H1 (cell line): Measurements from ENCODE around the gene CHAD.

Experiments
- BRCA1 ChIP-seq: IDR thresholded peaks from 2 replicates; pipeline ENCODE4 v1.6.1; 2012; ENCODE audit warnings: low read depth, low read length, improper control_type of control experiment
- EP300 ChIP-seq, 2 experiments: IDR thresholded peaks; 1 replicate in 1 of 2; 2 replicates in 1 of 2; pipeline ENCODE4 v1.6.1; 2011 to 2012; ENCODE audit warnings: low read depth in 2 of 2, low read length in 2 of 2, mild to moderate bottlenecking in 2 of 2, borderline replicate concordance in 1 of 2, inconsistent platforms in 1 of 2, moderate library complexity in 1 of 2
- HDAC6 ChIP-seq: IDR thresholded peaks from one replicate; pipeline ENCODE4 v1.7.1; 2012; ENCODE audit warnings: low read depth, mild to moderate bottlenecking, inconsistent platforms, low read length, moderate library complexity
- POLR2A ChIP-seq, 2 experiments: IDR thresholded peaks; 1 replicate in 1 of 2; 2 replicates in 1 of 2; pipeline ENCODE4 v1.6.1; 2011; ENCODE audit warnings: low read depth in 2 of 2, low read length in 2 of 2, mild to moderate bottlenecking in 2 of 2; ENCODE audit errors: control extremely low read depth in 1 of 2

DNA sequence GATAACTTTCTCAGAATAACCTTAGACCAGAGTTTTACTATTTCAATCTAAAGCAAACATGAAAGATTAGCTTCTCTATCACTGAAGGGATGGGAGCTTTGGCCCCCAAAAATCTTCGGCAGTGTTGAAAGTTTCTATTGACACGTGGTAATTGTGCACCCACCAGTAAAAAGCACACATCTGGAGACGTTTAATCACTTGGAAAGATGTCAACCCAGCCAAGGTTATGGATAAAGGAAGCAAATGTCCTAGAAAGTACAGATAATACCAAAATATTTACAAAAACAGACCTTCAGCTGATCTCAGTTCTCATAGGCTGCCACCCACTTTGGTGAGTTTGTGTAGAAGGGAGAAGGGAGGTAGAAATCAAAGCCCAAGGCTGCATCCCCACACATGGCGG lies 44.8 kb upstream of the CHAD start:
- TF ChIP-seq HDAC6 (no peak), EP300 (IDR thresholded peaks at IDR 0.05; ENCODE audit: borderline replicate concordance in 1 of 2, low read depth in 2 of 2, low read length in 2 of 2) (no peak), POLR2A (IDR thresholded peaks at IDR 0.05; ENCODE audit: control extremely low read depth in 1 of 2, low read depth in 2 of 2, low read length in 2 of 2) (no peak), BRCA1 (no peak)
